ENCODE data around the gene FAM217B. TPM values are rescaled to one million over a fixed set of nuclear protein-coding genes. Genes with fewer than 3 reads are reported as not detected.

FAM217B gene
- total RNA-seq, 1 donor from 2014 or later, result 20.6 TPM

DNA sequence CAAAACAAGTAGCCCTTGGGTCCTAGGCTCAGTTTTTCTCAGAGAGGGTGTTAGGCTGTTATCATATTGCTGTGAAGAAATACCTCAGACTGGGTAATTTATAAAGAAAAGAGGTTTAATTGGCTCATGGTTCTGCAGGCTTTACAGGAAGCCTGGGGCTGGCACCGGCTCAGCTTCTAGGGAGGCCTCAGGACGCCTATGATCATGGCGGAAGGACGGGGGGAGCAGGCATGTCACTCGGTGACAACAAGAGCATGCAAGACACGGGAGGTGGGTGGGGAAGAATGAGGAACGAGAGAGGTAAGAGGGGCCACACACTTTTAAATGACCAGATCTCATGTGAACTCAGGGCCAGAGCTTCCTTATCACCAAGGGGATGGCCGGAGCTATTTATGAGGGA, 45.0 kb downstream of the FAM217B start:
- H3K9ac ChIP-seq (ENCODE audit: low read length), result no peak overlapping the region
- no peak overlapping the region for H3K27ac Mint-ChIP-seq (ENCODE audit: unreplicated experiment)
- no peaks in the 10 kb centered on the region for H3K9me3 ChIP-seq (ENCODE audit: insufficient read depth, low read depth, low read length)
- H3K4me1 Mint-ChIP-seq (ENCODE audit: low read depth, unreplicated experiment), result peaks cover 15% of the 10 kb centered on the region
- no peak overlapping the region for H3K27ac ChIP-seq (ENCODE audit: low read depth, low read length)
- no peak overlapping the region for H3K4me3 ChIP-seq (ENCODE audit: insufficient read depth, low read depth, low read length)
- no peaks in the 10 kb centered on the region for H3K27me3 Mint-ChIP-seq (ENCODE audit: low read depth, unreplicated experiment)
- peaks cover 4% of the 10 kb centered on the region for H3K4me1 ChIP-seq (ENCODE audit: insufficient read depth, low read length)
- H3K27me3 ChIP-seq (ENCODE audit: insufficient read depth, low read length), result no peaks in the 10 kb centered on the region
- DNase-seq (ENCODE audit: low read depth) (no peak), FAIRE-seq (no peak)
- TF ChIP-seq EZH2 (IDR thresholded peaks at IDR 0.05; ENCODE audit: insufficient read depth, low read length), result no peak
- TF ChIP-seq, protein P1, sequence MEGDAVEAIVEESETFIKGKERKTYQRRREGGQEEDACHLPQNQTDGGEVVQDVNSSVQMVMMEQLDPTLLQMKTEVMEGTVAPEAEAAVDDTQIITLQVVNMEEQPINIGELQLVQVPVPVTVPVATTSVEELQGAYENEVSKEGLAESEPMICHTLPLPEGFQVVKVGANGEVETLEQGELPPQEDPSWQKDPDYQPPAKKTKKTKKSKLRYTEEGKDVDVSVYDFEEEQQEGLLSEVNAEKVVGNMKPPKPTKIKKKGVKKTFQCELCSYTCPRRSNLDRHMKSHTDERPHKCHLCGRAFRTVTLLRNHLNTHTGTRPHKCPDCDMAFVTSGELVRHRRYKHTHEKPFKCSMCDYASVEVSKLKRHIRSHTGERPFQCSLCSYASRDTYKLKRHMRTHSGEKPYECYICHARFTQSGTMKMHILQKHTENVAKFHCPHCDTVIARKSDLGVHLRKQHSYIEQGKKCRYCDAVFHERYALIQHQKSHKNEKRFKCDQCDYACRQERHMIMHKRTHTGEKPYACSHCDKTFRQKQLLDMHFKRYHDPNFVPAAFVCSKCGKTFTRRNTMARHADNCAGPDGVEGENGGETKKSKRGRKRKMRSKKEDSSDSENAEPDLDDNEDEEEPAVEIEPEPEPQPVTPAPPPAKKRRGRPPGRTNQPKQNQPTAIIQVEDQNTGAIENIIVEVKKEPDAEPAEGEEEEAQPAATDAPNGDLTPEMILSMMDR (IDR thresholded peaks at IDR 0.05; ENCODE audit: insufficient read depth, low read depth, low read length), result no peak
- no peak overlapping the region for H3K4me3 Mint-ChIP-seq (ENCODE audit: unreplicated experiment)
- no peaks in the 10 kb centered on the region for H4K20me1 ChIP-seq (ENCODE audit: insufficient read depth, low read length)
- no peak overlapping the region for H3K4me2 ChIP-seq (ENCODE audit: low read length)
- no peaks in the 10 kb centered on the region for H3K79me2 ChIP-seq (ENCODE audit: insufficient read depth, low read length)
- no peaks in the 10 kb centered on the region for H3K36me3 ChIP-seq (ENCODE audit: insufficient read depth, low read length)
- H3K36me3 Mint-ChIP-seq (ENCODE audit: low read depth, unreplicated experiment), result no peaks in the 10 kb centered on the region
- H2AFZ ChIP-seq (ENCODE audit: low read depth, low read length), result no peak overlapping the region
- no peaks in the 10 kb centered on the region for H3K9me3 Mint-ChIP-seq (ENCODE audit: unreplicated experiment)

DNA sequence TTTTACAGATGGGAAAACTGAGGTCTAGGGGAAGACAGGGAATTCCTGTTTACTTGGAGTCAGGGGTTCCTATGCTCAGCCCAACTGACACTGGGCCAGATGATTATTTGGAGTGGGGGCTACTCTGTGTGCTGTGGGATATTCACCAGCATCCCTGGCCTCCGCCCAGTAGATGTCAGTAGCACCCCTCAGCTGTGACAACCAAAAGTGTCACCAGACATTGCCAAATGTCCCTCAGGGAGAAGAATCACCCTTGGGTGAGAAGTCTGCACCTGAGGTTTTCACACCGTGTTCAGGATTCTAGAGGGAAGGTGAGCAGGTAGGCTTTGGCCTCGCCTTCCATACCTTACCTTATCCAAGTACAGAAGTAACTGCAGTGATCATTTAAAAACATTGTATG, 45.7 kb downstream of the FAM217B start:
- no peaks in the 10 kb centered on the region for H3K36me3 Mint-ChIP-seq (ENCODE audit: low read depth, unreplicated experiment)

DNA sequence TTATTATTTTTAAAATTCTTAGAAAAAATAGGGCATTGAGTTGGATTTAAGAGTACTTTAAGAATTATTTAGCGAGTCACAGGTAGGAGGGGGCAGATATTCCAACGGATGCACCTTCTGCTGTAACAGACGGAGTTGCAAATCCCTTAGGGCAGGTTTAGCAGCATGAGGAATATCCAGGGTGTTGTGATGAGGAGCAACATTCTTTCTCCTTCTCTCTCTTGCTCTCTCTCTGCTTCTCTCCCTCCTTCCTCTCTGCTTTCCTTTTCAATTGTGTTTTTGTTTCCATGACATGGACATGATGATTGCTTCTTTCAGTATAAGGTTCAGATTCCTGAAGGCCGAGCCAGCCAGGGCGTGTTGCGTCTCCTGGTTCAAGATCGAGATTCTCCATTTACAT, 46.9 kb downstream of the FAM217B start:
- no peak for FAIRE-seq
- no peak overlapping the region for H3K9ac ChIP-seq (ENCODE audit: low read length)
- Mint-ChIP-seq H3K4me3 (ENCODE audit: unreplicated experiment) (peak overlapping the region; percentile 29), H3K4me1 (ENCODE audit: low read depth, unreplicated experiment) (peaks cover 15% of the 10 kb centered on the region), H3K9me3 (ENCODE audit: unreplicated experiment) (no peaks in the 10 kb centered on the region), H3K36me3 (ENCODE audit: low read depth, unreplicated experiment) (no peaks in the 10 kb centered on the region), H3K27ac (ENCODE audit: unreplicated experiment) (no peak overlapping the region), H3K27me3 (ENCODE audit: low read depth, unreplicated experiment) (no peaks in the 10 kb centered on the region)
- H3K27me3 ChIP-seq (ENCODE audit: insufficient read depth, low read length), result no peaks in the 10 kb centered on the region
- no peak for DNase-seq (ENCODE audit: low read depth)
- no peak overlapping the region for H2AFZ ChIP-seq (ENCODE audit: low read depth, low read length)
- H4K20me1 ChIP-seq (ENCODE audit: insufficient read depth, low read length), result no peaks in the 10 kb centered on the region
- peaks cover 4% of the 10 kb centered on the region for H3K4me1 ChIP-seq (ENCODE audit: insufficient read depth, low read length)
- TF ChIP-seq, protein P1 (IDR thresholded peaks at IDR 0.05; ENCODE audit: insufficient read depth, low read depth, low read length), result no peak
- no peak for TF ChIP-seq EZH2 (IDR thresholded peaks at IDR 0.05; ENCODE audit: insufficient read depth, low read length)
- H3K79me2 ChIP-seq (ENCODE audit: insufficient read depth, low read length), result no peaks in the 10 kb centered on the region
- H3K27ac ChIP-seq (ENCODE audit: low read depth, low read length), result no peak overlapping the region
- H3K4me3 ChIP-seq (ENCODE audit: insufficient read depth, low read depth, low read length), result no peak overlapping the region
- H3K36me3 ChIP-seq (ENCODE audit: insufficient read depth, low read length), result no peaks in the 10 kb centered on the region
- no peak overlapping the region for H3K4me2 ChIP-seq (ENCODE audit: low read length)
- H3K9me3 ChIP-seq (ENCODE audit: insufficient read depth, low read depth, low read length), result no peaks in the 10 kb centered on the region

More for the DNA sequence above, 45.7 kb downstream of the FAM217B start:
- no peaks in the 10 kb centered on the region for H3K9me3 ChIP-seq (ENCODE audit: insufficient read depth, low read depth, low read length)
- no peak overlapping the region for H2AFZ ChIP-seq (ENCODE audit: low read depth, low read length)
- H3K4me2 ChIP-seq (ENCODE audit: low read length), result no peak overlapping the region
- H3K4me3 ChIP-seq (ENCODE audit: insufficient read depth, low read depth, low read length), result no peak overlapping the region
- no peak for TF ChIP-seq EZH2 (IDR thresholded peaks at IDR 0.05; ENCODE audit: insufficient read depth, low read length)
- TF ChIP-seq, protein P1 (IDR thresholded peaks at IDR 0.05; ENCODE audit: insufficient read depth, low read depth, low read length), result no peak
- FAIRE-seq (no peak), DNase-seq (ENCODE audit: low read depth) (no peak)
- H3K4me1 ChIP-seq (ENCODE audit: insufficient read depth, low read length), result peaks cover 4% of the 10 kb centered on the region
- no peaks in the 10 kb centered on the region for H3K27me3 Mint-ChIP-seq (ENCODE audit: low read depth, unreplicated experiment)
- no peak overlapping the region for H3K27ac Mint-ChIP-seq (ENCODE audit: unreplicated experiment)
- no peak overlapping the region for H3K27ac ChIP-seq (ENCODE audit: low read depth, low read length)
- H3K9me3 Mint-ChIP-seq (ENCODE audit: unreplicated experiment), result no peaks in the 10 kb centered on the region
- H3K36me3 ChIP-seq (ENCODE audit: insufficient read depth, low read length), result no peaks in the 10 kb centered on the region
- no peaks in the 10 kb centered on the region for H3K79me2 ChIP-seq (ENCODE audit: insufficient read depth, low read length)
- no peak overlapping the region for H3K4me3 Mint-ChIP-seq (ENCODE audit: unreplicated experiment)
- H4K20me1 ChIP-seq (ENCODE audit: insufficient read depth, low read length), result no peaks in the 10 kb centered on the region
- H3K4me1 Mint-ChIP-seq (ENCODE audit: low read depth, unreplicated experiment), result peaks cover 15% of the 10 kb centered on the region
- H3K27me3 ChIP-seq (ENCODE audit: insufficient read depth, low read length), result no peaks in the 10 kb centered on the region
- H3K9ac ChIP-seq (ENCODE audit: low read length), result no peak overlapping the region

Data from astrocyte (in vitro differentiated cells and primary cell).